Common myeloid progenitor, CD34-positive (primary cell): Measurements from ENCODE around the gene AUTS2.

Source experiments
- CTCF ChIA-PET: fragments of 350-600 bp; sonication (Branson Sonifier 250); formaldehyde crosslinking; loops from one replicate; lab custom pipeline; 2021; ENCODE audit warnings: antibody characterized with exemption; lab: Charles Lee
- POLR2A ChIA-PET: fragments of 350-600 bp; sonication (Branson Sonifier 250); formaldehyde crosslinking; loops from one replicate; lab custom pipeline; 2021; ENCODE audit warnings: antibody characterized with exemption; lab: Charles Lee
- DNase-seq, 3 donors: peaks; one replicate each; pipeline versions ENCODE4 v3.0.0 to v3.0.0-alpha.2; 2013
- H3K27ac ChIP-seq, 2 experiments: 1 replicate in 1 of 2; 2 replicates in 1 of 2; pipeline ENCODE4 v1.7.0; 2013; ENCODE audit warnings: inconsistent platforms in 2 of 2, low read length in 2 of 2, mild to moderate bottlenecking in 2 of 2, low read depth in 1 of 2, moderate library complexity in 1 of 2; ENCODE audit not compliant: severe bottlenecking in 2 of 2, insufficient read depth in 1 of 2, poor library complexity in 1 of 2
- H3K27me3 ChIP-seq, 5 experiments: replicated peaks in 2 of 5; 1 replicate in 3 of 5; 2 replicates in 2 of 5; pipeline versions ENCODE4 v1.6.1 to v1.7.0; 2013; ENCODE audit warnings: low read length in 4 of 5, mild to moderate bottlenecking in 2 of 5, moderate library complexity in 2 of 5, inconsistent platforms in 1 of 5; ENCODE audit not compliant: insufficient read depth in 5 of 5, control insufficient read depth in 4 of 5
- H3K36me3 ChIP-seq, 4 experiments: 1 replicate in 2 of 4; 2 replicates in 2 of 4; pipeline versions ENCODE4 v1.6.1 to v1.7.0; 2013; ENCODE audit warnings: low read length in 3 of 4, control low read depth in 1 of 4, mild to moderate bottlenecking in 1 of 4; ENCODE audit not compliant: control insufficient read depth in 4 of 4, insufficient read depth in 4 of 4
- H3K4me1 ChIP-seq, 4 experiments: 1 replicate in 3 of 4; 2 replicates in 1 of 4; pipeline versions ENCODE4 v1.6.1 to v1.7.1; 2013; ENCODE audit warnings: low read length in 3 of 4, mild to moderate bottlenecking in 3 of 4, control low read depth in 1 of 4, inconsistent platforms in 1 of 4, moderate library complexity in 1 of 4; ENCODE audit not compliant: control insufficient read depth in 4 of 4, insufficient read depth in 4 of 4; ENCODE audit errors: control extremely low read depth in 1 of 4
- H3K4me3 ChIP-seq, 7 experiments: 1 replicate in 4 of 7; 2 replicates in 3 of 7; pipeline versions ENCODE4 v1.5.1 to v1.7.0; 2013; ENCODE audit warnings: mild to moderate bottlenecking in 7 of 7, low read length in 6 of 7, moderate library complexity in 6 of 7, inconsistent platforms in 2 of 7, low read depth in 2 of 7, control low read depth in 1 of 7; ENCODE audit not compliant: insufficient read depth in 4 of 7, control insufficient read depth in 1 of 7; ENCODE audit errors: extremely low read depth in 1 of 7
- H3K9me3 ChIP-seq, 5 experiments: 1 replicate in 4 of 5; 2 replicates in 1 of 5; pipeline versions ENCODE4 v1.6.1 to v1.7.1; 2013; ENCODE audit warnings: low read length in 4 of 5, mild to moderate bottlenecking in 2 of 5, inconsistent platforms in 1 of 5, low read depth in 1 of 5, moderate library complexity in 1 of 5; ENCODE audit not compliant: control insufficient read depth in 4 of 5, insufficient read depth in 2 of 5; ENCODE audit errors: control extremely low read depth in 1 of 5
- WGBS: methylation state at CpG from one replicate; pipeline ENCODE4 v1.1.5; 2013; ENCODE audit not compliant: insufficient coverage; 5-methylcytosine and 5-hydroxymethylcytosine counted together

The AUTS2 gene

DNA sequence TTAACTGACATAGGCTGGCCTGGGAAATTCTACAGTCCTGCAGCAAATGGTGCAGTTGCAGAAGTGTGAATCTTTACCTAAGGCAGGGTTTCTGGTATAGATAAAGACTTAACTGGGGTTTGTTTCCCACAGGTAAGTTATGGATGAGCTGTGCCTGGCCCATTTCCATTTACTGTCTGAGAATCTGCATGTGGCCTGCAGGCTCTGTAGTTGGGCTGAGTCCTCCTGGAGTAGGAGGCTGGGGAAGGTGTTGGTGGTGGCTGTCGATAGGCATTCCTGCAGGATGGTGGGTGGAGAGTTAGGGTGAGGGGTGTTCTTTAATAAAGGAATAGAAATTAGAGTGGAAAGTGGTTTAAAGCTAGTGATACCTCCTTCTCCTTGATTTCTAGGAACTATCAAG, 193.5 kb downstream of the AUTS2 start:
- peaks cover 0 to 11% (median 0%) of the 10 kb centered on the region in 4 experiments for H3K4me1 ChIP-seq

DNA sequence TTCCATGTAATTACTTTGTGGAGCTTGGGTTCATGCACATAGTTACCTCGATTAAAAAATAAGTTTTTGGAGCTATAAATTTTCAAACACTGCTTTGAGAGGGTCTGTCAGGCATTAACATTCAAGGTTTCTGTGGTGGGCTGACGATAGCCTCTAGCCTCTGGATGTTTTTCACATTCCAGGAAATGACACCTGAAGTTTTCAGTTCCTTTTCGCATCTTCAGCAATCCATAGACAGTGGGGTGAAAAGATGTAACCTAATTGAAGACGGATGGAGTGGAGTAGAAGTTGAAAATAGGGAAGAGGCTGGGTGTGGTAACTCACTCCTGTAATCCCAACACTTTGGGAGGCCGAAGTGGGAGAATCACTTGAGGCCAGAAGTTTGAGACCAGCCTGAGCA, 197.7 kb downstream of the AUTS2 start:
- POLR2A ChIA-PET, result no interaction called here
- Histone ChIP-seq H3K9me3 (no peaks in the 10 kb centered on the region), H3K4me3 (no peak overlapping the region), H3K36me3 (no peaks in the 10 kb centered on the region), H3K27me3 (no peaks in the 10 kb centered on the region), H3K4me1 (peaks cover 0 to 6% (median 0%) of the 10 kb centered on the region in 4 experiments), H3K27ac (no peak overlapping the region)
- 89% methylated on average over 3 of the region's 5 CpGs for WGBS
- DNase-seq, result no peak
- CTCF ChIA-PET, result no interaction called here

More for the DNA sequence above, 193.5 kb downstream of the AUTS2 start:
- WGBS, result no CpG with 5 or more reads among the region's 1 CpG
- no peak for DNase-seq
- Histone ChIP-seq H3K9me3 (no peaks in the 10 kb centered on the region), H3K36me3 (no peaks in the 10 kb centered on the region), H3K4me3 (no peak overlapping the region), H3K27me3 (no peaks in the 10 kb centered on the region), H3K27ac (no peak overlapping the region)
- ChIA-PET CTCF (no interaction called here), POLR2A (no interaction called here)

DNA sequence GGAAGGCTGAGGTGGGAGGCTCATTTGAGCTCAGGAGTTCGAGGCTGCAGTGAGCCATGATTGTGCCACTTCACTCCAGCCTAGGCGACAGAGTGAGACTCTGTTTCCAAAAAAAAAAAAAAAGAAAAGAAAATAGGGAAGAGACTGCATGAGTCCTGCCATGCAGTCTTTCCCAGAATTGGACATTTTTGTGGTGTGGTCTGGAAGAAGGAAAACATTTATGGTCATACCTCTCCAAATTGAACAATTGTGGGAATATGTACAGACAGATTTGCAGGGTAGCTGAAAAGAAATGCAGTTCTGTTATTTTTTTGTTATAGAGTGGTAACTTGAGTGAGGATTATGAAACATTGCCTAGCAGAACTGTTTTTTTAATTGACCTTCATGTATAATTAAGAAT, 198.1 kb downstream of the AUTS2 start:
- H3K36me3 ChIP-seq, result no peaks in the 10 kb centered on the region
- WGBS, result 100% methylated on average over 1 of the region's 2 CpGs
- POLR2A ChIA-PET, result interaction anchor here (0.6 kb wide), 1 partner anchor 476 kb away, joined by 3 read pairs; no protein-coding TSS in a partner anchor
- H3K4me3 ChIP-seq, result no peak overlapping the region
- no peak for DNase-seq
- CTCF ChIA-PET, result no interaction called here
- no peak overlapping the region for H3K27ac ChIP-seq
- peaks cover 0 to 6% (median 0%) of the 10 kb centered on the region in 4 experiments for H3K4me1 ChIP-seq
- no peaks in the 10 kb centered on the region for H3K9me3 ChIP-seq
- H3K27me3 ChIP-seq, result no peaks in the 10 kb centered on the region

DNA sequence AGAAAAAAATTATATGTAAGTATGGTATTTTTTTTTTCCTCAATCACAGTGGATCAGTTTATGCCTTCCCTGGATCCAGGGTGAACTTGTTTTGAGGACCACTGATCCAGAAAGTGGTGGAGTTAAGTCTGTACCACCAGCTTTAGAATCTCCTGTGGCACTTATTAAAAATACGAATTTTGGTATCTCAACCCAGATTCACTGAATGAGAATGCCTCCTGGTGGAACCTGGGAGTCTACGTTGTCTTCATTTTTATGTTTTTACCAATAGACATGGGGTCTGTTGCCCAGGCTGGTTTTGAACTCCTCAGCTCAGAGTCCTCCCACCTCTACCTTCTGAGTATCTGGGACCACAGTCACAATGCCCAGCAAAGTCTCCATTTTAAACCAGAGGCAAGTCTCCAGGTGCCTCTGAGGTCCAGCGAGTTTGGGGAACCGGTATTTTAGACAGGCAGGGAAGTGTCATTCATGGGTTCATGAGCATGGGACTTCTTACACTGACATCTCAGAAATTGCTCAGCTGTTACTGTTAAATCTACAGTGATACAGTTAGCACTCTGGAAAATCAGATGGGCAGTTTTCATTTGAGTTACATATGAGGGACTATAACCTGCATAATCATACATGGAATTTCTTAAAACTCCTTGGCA, 200.9 kb downstream of the AUTS2 start:
- Histone ChIP-seq H3K4me1 (peaks cover 0 to 14% (median 2%) of the 10 kb centered on the region in 4 experiments), H3K4me3 (no peak overlapping the region), H3K36me3 (no peaks in the 10 kb centered on the region), H3K9me3 (no peaks in the 10 kb centered on the region), H3K27me3 (no peaks in the 10 kb centered on the region), H3K27ac (no peak overlapping the region)
- ChIA-PET POLR2A (interaction anchor here (1.3 kb wide), 1 partner anchor 10 kb away, joined by 3 read pairs; no protein-coding TSS in a partner anchor), CTCF (interaction anchor here (0.7 to 1.8 kb wide), 5 partner anchors 19 to 369 kb away, joined by 3 to 4 read pairs (median 3); no protein-coding TSS in a partner anchor)
- WGBS, result 92% methylated on average over 4 of the region's 4 CpGs
- no peak for DNase-seq

DNA sequence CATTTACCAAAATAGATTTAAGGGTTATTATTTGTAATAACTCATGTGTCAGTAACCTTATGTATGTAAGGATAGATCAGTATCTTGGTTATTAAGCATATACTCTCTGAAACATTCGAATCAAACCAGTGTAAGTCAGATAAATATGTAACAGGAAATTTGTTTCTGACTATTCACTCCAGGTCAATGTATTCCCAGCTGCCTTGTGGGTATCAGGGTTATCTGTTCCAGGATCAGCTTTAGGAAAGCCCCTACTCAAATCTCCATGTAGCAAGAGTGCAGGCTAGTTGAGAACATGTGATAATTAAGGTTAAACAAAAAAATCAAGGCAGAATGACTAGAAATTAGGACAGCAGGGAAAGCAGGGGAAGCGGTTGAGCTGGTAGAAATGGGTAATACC, 201.7 kb downstream of the AUTS2 start:
- no peak for DNase-seq
- Histone ChIP-seq H3K4me3 (no peak overlapping the region), H3K36me3 (no peaks in the 10 kb centered on the region), H3K4me1 (peaks cover 0 to 14% (median 2%) of the 10 kb centered on the region in 4 experiments), H3K27ac (no peak overlapping the region), H3K9me3 (no peaks in the 10 kb centered on the region), H3K27me3 (no peaks in the 10 kb centered on the region)
- 100% methylated on average over 1 of the region's 2 CpGs for WGBS
- ChIA-PET POLR2A (interaction anchor here (1.3 kb wide), 1 partner anchor 10 kb away, joined by 3 read pairs; no protein-coding TSS in a partner anchor), CTCF (interaction anchor here (1.3 to 1.8 kb wide), 3 partner anchors 20 to 241 kb away, joined by 3 to 4 read pairs (median 3); no protein-coding TSS in a partner anchor)

DNA sequence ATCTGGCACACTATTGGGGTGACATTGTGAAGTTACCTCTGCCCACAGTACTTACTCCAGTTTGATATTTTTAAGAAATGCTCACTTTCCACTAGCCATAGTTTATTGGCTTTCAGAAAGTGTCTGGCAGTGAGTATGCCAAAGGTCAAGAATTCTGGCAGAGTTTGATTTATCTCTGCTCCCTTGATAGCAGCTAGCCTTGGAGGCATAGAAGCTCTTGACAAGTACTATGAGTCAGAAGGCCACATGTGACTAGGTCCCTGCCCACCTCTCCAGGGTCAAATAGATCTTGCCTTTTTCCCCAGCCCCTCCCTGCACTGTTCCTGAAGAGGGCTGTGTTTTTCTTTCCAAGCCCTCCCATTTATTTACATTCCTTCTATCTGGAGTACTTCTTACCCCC, 202.2 kb downstream of the AUTS2 start:
- no peak overlapping the region for H3K4me3 ChIP-seq
- no peaks in the 10 kb centered on the region for H3K36me3 ChIP-seq
- ChIA-PET CTCF (interaction anchor here (1.3 to 1.8 kb wide), 2 partner anchors 21 to 241 kb away, joined by 3 to 4 read pairs; no protein-coding TSS in a partner anchor), POLR2A (interaction anchor here (1.3 kb wide), 1 partner anchor 9 kb away, joined by 3 read pairs; no protein-coding TSS in a partner anchor)
- peak in 1 of 3 donors; percentile 13 for DNase-seq
- H3K27me3 ChIP-seq, result no peaks in the 10 kb centered on the region
- peaks cover 0 to 14% (median 2%) of the 10 kb centered on the region in 4 experiments for H3K4me1 ChIP-seq
- H3K9me3 ChIP-seq, result no peaks in the 10 kb centered on the region
- H3K27ac ChIP-seq, result no peak overlapping the region
